HG03571 (cell line): ENCODE results near the gene CLMN.

ENCODE experiments used
- ATAC-seq: cut with Tn5 transposase; IDR thresholded peaks from one replicate; pipeline ENCODE4 v1.9.1; 2021; ENCODE audit not compliant: unreplicated experiment

Gene CLMN

GRCh38 chr14:95305145-95305544, 14.6 kb downstream of the CLMN start:
- no peak for ATAC-seq

GRCh38 chr14:95304342-95304741, 15.4 kb downstream of the CLMN start:
- ATAC-seq, result no peak

- no peak for ATAC-seq
Measured at GRCh38 chr14:95303552-95303951, 16.2 kb downstream of the CLMN start.

GRCh38 chr14:95302667-95303506, 16.8 kb downstream of the CLMN start:
- ATAC-seq, result no peak

- ATAC-seq, result no peak
Measured at GRCh38 chr14:95301527-95302187, 18.1 kb downstream of the CLMN start.

GRCh38 chr14:95300697-95301526, 18.8 kb downstream of the CLMN start:
- ATAC-seq, result no peak

GRCh38 chr14:95300002-95300696, 19.6 kb downstream of the CLMN start:
- ATAC-seq, result no peak

- no peak for ATAC-seq
Measured at GRCh38 chr14:95299271-95299670, 20.4 kb downstream of the CLMN start.

GRCh38 chr14:95297832-95298231, 21.9 kb downstream of the CLMN start:
- no peak for ATAC-seq

GRCh38 chr14:95296966-95297365, 22.7 kb downstream of the CLMN start:
- no peak for ATAC-seq

- no peak for ATAC-seq
Measured at GRCh38 chr14:95295600-95296376, 23.9 kb downstream of the CLMN start.

GRCh38 chr14:95294834-95295599, 24.7 kb downstream of the CLMN start:
- no peak for ATAC-seq

- ATAC-seq, result no peak
Measured at GRCh38 chr14:95294320-95294719, 25.4 kb downstream of the CLMN start.

- ATAC-seq, result no peak
Measured at GRCh38 chr14:95293449-95293848, 26.3 kb downstream of the CLMN start.

- no peak for ATAC-seq
Measured at GRCh38 chr14:95292660-95293425, 26.9 kb downstream of the CLMN start.

GRCh38 chr14:95291859-95292542, 27.7 kb downstream of the CLMN start:
- no peak for ATAC-seq

GRCh38 chr14:95290871-95291431, 28.8 kb downstream of the CLMN start:
- no peak for ATAC-seq

GRCh38 chr14:95290021-95290420, 29.7 kb downstream of the CLMN start:
- ATAC-seq, result no peak
